HL-60/S4 treated with retinoic acid at 250 ng/mL for 4 days and 3 days (cell line): Measurements from ENCODE around the gene TBC1D22A.

Source experiments
- in situ Hi-C: fragments of 300-500 bp; cut with MboI; formaldehyde crosslinking; loops from 2 replicates; pipeline ENCODE4 v1.7.0; 2022; ENCODE audit warnings: low sequenced_read_pairs

Gene TBC1D22A

DNA sequence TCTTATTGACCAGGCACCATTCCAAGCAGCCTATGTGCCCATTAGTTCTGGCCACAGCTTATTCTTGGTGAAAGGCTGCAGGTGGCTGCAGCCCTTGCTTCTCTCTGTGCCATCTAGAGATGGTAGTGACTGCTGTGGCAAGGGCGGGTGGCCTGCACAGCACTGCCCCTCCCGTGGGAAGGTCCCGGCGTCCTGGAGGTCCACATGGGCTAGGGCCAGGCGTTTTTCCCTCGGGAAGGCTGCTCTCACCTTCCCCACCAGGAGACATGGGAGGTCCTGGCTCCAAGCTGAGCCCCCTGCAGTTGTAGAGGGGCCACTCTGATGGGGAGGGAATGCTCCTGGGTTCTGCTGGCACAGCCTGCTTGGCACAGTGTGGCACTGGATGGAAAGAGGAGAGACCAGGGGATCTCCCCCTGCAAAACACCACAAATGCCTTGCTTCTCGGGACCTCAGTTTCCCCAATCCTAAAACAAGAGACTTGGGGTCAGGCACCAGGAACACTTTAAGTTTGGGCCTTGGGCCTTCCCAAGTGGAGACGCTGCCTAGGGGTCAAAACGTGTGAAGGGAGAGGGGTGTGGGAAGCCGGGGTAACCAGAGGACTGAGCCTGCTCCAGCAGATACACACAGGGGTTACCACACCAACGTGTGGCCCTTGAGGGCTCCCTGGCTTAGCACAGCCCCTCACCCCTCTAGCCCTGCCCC is 10.0 kb upstream of the TBC1D22A start:
- in situ Hi-C loops = no loop called here

DNA sequence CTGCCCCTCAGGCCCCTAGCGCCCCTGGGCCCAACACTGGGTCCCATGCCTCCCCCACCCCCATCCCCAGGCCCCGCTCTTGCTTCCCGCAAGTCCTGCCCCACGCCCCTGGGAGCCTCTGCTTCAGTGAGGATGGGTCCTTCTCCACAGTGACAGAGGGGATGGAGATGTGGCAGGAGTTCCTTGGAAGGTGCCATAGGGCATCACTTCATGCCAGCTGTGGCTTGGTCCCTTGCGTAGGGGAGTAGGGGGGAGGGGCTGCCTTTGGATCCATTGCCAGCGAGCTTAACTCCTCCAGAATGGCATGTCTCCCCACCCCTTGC is 9.5 kb upstream of the TBC1D22A start:
- in situ Hi-C loops = no loop called here

DNA sequence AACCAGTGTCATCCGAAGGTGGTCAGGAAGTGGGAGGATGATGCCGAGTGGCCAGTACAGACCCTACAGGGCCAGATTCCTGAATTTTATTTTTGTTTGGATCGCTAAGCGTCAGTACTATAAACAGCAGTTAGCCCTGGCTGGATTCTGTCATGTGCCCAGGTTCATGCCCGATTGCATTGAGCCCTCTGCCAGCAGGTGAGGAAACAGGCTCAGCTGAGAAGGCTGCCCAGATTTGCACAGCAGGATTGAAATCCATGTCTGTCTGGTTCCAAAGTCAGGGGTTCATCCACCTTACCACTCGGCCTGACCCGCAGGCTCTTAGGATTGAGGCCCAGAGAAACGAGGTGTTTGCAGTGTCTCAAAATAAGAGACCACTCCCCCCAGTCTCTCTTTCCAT is 9.1 kb upstream of the TBC1D22A start:
- in situ Hi-C loops = no loop called here

DNA sequence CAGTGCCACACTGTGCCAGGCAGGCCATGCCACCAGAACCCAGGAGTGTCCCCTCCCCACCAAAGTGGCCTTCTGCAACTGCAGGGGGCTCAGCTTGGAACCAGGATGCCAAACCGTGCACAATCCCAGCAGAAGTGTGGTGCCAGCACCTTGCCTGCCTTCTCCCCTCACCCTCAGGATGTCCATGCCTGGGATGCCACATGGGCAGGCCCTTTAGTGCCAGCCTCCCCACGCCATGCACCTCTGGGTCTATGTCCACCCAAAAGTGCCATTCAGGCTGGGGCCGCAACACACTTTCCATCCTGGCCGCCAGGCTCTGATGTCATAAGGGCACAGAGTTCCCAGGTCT is 8.7 kb upstream of the TBC1D22A start:
- in situ Hi-C loops = no loop called here

DNA sequence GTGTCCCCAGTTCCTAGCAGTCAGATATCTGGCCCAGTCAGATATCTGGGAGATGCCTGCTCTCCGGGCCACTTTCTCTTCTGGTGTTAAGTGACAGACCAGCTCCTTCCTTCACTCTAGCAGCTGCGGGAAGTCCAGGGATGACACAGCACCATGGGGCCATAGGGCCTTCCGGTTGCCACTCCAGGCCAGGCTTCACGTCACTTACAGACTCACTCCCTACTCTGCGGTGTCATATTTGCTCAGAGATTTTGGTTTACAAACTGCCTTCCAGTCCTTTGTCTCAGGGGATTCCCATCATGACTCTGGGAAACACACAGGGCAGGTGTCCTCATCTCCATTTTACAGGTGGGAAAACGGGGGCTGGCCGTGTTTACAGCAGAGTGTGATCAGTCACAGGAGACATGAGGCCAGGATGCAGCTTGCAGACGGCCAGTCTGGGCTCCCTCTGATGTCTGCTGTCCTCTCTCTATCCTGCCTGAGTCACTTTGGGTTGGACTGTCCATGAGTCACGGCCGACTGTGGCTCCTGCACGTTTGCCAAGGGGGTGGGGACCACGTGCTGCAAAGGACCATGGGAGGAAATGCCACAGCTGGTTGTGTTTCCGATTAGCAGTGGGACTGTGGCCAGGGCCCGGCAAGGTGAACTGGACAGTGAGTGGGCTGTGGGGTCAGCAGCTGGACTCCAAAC is 8.2 kb upstream of the TBC1D22A start:
- in situ Hi-C loops = no loop called here

- in situ Hi-C loops = no loop called here
Observed at GRCh38 chr22:46754826-46755225, 7.6 kb upstream of the TBC1D22A start.

GRCh38 chr22:46755525-46755924 is 6.9 kb upstream of the TBC1D22A start:
- in situ Hi-C loops = no loop called here

DNA sequence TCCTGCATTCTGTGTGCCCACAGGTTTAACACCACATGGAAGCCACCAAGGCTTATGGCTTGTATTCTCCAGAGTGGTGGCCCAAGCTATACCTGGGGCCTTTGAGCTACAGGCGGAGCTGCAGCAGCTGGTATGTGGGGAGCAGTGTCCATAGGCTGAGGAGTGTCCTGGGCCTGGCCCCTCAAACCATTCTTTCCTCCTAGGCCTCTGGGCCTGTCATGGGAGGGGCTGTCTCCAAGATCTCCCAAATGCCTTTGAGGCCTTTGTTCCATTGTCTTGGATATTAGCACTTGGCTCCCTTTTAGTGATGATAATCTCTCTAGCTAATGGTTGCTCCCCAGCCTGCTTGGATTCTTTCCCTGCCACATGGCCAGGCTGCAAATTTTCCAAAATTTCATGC is 6.4 kb upstream of the TBC1D22A start:
- in situ Hi-C loops = no loop called here

- in situ Hi-C loops = no loop called here
Observed at GRCh38 chr22:46757104-46757503, 5.3 kb upstream of the TBC1D22A start.

DNA sequence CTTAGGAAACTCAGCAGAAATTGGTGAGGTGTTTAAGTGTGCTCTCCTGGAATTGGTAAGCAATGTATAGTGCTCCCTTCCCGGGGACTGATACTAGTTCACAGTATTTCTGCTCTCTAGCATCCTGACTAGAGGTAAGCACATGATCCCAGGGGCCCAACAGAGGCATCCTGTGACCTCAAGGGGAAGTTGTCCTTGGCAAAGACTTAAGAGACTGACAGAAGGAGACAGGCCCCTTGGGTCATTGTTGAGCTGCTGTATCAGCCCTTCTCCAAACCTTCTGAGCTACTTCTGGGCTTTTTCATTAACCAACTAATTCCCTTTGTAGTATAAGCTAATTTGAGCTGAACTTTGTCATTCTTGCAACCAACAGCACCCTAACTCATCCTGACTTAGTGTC is 4.3 kb upstream of the TBC1D22A start:
- in situ Hi-C loops = no loop called here

- in situ Hi-C loops = no loop called here
Observed at GRCh38 chr22:46758867-46759290, 3.6 kb upstream of the TBC1D22A start.

GRCh38 chr22:46761017-46761416 is 1.4 kb upstream of the TBC1D22A start:
- in situ Hi-C loops = no loop called here

GRCh38 chr22:46761539-46762237 is 762 bp upstream of the TBC1D22A start:
- in situ Hi-C loops = no loop called here

DNA sequence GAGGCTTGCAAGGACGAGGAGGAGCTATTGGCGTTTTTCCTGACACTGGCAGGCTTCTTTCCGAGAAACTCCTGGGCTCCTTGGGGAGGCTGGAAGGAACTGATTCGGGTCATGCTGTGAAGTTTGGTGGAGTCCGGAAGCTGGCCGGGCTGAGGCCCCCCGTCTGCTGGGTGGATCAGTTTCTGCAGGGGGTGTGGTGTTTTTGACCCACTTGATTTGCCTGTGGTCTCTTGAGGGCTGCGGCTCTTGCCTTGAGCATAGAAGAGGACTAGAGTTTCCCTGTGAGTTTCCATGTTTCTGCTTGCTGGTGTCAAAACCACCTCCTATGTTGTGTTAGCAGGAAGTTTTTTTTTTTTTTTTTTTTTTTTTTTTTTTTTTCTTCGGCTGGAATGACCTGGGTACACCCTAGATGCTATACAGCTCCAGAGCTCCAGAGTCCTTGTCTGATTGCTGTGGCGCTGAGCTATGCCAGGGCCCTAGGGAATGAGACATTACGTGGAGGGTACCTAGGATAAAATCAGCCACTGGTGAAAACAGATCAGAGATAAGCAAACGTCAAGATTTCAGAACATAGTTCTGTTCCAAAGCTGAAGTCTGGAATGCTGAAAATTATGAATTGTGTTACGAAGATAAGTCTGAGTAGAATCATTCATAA is 728 bp downstream of the TBC1D22A start:
- in situ Hi-C loops = no loop called here

GRCh38 chr22:46764140-46764680 is 1.8 kb downstream of the TBC1D22A start:
- in situ Hi-C loops = no loop called here

DNA sequence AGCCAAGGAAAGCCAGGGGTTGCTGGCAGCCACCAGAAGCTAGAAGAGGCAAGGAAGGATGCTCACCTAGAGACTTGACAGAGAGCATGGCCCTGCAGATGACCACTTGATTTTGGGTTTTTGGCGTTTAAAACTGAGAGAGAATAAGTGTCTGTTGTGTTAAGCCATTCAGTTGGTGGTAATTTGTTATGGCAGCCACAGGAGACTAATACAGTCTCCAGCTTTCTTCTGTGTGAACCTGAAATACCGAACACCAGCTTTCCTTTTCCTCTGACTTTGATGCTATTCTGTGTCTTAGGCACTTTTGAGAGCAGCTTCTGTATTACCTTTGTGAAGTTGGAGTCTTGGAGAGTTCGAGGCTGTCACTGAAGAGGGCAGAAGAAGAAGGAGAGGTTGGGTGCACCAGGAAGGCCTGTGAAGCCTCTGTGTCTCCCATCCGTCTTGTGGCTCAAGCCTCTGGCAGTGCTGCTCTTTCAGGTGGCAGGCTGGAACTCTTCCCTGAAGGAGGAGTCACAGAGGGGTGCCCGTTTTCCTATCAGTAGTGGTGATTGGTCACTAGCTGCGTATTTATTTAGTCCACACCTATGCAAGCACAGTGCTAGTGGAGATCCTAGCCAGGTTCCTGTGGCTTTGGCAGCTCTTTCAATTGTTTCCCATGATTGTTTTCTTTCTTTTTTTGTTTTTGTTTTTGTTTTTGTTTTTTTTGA is 2.5 kb downstream of the TBC1D22A start:
- in situ Hi-C loops = no loop called here

DNA sequence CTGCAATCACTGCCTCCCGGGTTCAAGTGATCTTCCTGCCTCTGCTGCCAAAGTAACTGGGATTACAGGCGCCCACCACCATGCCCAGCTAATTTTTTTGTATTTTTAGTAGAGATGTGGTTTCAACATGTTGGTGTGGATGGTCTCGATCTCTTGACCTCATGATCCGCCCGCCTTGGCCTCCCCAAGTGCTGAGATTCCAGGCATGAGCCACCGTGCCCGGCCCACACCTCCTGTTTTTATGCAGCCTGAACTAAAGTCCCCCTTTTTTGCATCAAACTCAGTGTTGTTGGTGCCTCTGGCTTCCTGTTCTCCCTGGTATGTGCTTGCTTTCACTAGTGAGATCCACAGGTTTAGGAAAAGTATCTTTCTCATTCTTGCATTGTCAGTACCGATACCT is 4.2 kb downstream of the TBC1D22A start:
- in situ Hi-C loops = no loop called here

GRCh38 chr22:46767249-46767985 is 5.0 kb downstream of the TBC1D22A start:
- in situ Hi-C loops = no loop called here

DNA sequence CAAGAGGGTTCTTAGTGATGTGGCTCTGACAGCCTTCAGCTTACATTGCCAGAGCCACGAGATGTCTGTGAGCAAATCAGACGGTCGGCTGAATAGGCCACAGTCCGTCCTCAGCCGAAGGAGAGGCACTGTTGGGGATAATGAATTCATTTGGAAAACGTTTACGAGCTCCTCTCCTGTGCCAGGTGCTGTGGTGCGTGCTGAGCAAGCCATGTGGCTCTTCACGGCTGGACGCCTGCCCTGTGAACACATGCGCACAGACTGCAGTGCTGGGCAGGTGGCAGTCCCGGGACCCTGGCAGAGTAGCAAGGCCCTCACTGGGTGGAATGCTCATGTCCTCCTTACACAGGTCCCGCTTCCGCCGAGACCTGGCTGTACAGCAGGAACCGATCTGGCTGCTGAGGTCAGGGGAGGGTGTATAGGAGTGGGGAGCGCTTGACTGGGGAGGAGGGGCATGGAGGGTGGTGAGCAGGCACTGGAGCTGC is 6.8 kb downstream of the TBC1D22A start:
- in situ Hi-C loops = no loop called here

GRCh38 chr22:46769706-46770105 is 7.3 kb downstream of the TBC1D22A start:
- in situ Hi-C loops = no loop called here
